ENCODE results near the gene CMIP.
A peak's percentile ranks its signal among the peaks of the same experiment; 100 is the strongest.

CMIP gene

DNA sequence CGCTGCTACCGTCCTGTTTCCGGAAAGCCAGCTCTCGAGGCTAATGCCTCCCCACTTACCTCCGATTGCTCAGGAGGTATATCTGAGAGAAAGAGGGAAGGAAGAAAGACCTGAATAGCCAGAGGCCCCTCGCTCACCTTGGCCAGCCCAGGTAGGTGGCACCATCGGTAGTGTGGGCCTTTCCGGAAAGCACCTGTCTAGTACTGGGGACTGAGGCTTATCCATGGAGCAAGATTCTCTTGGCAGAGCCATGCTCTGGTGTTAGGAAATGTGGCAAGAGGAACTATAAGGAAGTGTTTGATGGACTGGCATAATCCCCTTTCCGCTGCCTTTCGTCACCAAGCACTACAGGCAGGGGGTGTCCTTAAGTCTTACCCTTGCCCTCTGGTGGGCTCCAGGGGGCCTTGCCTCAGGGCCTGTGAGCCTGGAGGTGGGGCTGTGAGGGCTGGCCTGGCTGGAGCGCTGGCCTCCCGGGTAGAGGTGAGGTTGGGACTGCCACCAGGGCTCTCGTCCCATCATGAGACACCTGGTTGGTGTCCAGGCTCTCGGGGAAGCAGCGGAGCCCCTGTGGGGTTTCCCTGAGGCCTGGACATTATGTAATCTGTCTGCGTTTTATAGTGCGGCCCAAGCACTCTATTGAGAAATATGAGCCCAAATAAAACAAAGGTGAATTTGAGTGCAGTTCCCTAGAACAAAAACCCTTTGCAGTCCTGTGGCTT, 2.9 kb downstream of the CMIP start:
- no peak for DNase-seq

DNA sequence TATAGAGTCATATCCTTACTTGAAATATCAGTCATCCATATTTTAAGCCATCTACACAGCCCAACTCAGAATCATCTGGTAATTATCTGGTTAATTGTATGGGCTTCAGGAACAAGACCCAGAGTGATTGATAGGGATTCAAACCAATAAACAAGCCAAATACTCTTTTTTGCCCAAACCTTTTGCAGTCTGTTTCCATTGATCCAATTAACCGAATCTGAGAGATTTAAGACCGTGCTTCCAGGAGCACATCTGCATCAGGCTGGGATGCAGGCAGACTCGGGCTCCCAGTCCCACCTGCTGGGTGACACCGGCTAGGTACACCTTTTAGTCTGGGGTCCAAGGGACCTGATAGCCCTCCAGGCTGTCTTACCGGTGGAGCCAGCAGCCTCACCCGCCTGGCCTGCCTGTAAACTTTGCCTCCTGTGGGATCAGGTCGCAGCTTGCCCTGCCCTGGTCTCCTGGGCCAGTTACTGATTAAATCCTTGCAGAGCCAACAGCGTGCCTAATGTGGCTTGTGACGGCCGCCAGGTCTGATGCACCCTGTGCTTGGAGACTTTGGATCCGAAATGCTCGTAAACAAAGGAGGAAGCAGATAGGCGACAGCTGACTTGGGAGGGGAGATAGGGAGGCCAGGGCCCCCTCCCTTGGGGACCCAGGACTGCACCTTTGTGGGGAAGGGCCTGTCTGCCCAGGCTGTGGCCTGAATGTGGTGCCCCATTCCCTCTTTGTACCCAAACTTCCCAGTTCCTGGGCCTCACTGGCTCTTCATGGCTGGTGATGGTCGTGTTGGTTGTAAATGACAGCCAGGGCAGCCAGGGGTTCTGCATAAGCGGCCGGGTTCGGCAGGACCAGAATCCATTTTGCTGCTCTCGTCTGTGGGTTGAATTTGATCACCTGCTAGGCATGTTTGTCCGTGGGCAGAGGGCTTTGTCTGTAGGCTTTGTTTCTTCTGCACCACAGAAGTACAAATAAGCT, 3.8 kb downstream of the CMIP start:
- no peak for DNase-seq

DNA sequence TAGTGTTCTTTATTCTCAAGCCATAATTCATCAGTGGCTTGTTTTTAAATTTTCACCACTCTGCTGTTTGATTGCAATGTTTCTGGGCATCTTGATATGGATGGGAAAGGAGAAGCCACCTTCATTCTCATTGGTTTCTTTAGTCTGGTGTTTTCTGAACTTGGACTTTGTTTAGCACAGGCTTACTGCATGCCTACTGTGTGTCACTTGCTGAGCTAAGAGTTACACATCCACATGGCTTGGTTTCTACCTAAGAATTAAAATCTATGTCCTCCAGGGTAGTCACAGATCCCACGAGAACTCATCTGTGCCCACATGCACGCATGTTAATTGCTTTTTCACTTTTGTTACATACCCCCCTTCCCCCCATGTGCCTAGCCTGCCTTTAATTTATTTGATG, 4.6 kb downstream of the CMIP start:
- DNase-seq: no peak

DNA sequence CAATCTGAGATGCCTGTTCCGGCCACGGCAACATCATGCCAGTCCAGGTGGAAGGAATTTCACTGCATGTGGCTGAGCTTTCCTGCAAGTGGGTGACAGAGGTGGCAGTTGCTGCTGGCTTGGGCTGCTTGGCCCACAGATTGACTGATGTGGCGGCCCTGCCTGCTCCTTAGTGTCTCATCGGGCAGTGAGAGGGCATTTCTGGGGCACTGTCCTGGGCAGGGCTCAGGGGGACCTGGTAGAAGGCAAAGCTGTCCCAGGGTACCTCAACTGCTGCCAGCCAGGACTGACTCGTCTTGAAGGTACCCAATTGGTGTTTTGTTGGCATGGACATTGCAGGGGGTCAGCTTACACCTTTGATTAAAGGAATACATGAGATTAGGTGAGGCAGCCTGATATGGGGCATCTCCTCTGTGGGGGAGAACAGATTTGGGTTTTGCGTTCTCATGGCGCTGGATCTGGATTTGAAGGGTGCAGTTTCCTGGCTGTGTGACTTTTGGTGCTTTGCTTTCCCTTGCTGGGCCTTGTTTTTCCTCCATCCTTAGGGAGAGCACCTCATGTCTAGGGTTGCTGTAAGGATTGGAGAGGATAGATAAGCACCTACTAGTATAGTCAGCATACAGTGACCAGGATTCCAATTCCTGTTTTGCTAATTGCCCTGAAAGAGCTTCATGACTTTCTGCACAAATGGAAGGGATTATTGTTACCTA, 5.4 kb downstream of the CMIP start:
- no peak for DNase-seq

DNA sequence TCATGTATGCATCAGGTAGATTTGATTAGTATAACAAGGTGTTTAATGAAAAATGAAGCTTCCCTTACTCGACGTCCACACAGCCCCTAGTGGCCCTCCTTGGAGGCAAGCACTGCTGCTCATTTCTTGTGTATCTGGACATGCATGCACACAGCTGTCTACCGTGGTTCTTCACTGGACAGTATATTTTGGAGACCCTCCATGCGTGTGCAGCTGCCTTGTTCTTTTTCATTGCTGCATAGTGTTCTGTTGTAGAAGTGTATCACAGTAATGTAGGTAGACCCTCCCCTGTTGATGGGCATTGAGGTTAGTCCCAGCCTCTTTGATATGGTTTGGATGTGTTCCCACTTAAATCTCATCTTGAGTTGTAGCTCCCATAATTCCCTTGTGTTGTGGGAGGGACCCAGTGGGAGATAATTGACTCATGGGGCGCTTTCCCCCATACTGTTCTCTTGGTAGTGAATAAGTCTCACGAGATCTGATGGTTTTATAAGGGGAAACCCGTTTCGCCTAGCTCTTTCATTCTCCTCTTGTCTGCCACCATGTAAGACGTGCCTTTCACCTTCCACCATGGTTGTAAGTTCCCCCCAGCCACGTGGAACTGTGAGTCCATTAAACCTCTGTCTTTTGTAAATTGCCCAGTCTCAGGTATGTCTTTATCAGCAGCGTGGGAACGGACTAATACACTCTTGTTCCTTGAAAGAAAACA, 6.3 kb downstream of the CMIP start:
- DNase-seq: no peak

DNA sequence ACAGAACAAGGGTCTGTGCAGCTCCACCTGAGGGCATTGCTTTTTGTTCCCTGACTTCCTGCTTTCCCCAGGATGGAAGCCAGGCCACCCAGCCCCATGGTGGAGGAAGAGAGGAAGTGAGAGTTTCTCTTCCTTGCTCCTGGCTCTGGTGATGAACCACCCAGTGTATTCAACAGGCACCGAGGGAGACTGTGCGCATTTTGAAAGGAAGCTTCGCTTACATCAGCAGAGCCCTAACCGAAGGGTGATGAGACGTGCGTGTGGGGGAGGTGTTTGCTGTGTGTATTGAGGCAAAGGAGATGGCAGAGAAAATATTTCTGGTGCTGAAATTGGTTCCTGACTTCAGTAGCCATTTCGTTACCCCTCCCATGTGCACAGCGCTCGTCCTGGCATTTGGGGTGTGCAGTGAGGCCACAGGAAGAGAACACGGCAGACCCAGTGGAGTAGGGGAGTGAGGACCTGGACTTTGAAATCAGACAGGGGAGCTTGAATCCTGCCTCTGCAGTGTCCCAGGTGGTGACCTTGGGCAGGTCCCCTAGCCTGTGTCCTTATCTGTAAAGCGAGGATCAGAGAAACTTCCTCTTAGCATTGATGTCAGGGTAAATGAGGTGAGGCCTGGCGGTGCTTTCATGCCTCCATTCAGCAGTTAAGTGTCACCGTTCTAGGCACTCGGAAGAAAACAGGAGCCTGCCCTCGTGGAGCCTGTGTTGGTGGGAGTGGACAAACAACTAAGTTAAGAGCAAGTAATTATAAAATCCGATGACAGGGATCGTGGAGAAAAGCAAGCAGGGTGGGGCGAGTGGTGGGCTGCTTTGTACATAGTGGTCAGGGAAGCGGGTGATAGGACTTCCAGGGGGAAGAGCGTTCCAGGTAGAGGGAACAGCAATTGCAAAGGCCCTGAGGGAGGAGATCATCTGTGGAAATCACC, 7.4 kb downstream of the CMIP start:
- peak; percentile 61 for DNase-seq

DNA sequence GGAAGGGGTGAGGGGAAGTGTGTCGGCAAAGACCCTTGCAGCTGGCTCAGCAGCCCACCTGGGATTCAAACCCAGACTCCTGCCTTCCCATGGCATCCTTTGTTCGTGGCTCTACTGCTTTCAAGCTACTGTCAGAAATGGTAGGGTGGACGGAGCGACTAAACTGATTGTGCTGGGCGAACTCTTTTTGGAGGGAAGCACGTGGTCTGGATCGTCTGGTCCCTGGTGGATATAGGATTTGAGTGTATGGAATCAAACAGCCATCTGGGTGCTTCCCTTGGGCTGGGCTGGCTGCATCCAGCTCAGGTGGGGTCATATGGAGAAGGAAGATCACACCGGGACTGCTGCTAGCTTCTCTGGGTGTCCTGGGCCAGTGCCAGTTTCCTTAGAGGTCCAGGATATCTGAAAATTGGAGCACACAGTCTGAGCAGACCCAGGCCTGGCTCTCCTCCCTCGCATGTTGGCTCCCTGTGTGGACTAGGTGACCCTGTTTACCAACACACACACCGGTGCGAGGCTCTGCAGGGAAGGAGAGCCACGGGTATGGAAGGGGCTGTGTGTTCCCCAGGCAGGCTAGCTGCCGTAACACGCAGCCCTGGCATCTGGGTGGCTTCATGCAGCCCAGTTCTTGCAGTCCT, 8.6 kb downstream of the CMIP start:
- DNase-seq: no peak

DNA sequence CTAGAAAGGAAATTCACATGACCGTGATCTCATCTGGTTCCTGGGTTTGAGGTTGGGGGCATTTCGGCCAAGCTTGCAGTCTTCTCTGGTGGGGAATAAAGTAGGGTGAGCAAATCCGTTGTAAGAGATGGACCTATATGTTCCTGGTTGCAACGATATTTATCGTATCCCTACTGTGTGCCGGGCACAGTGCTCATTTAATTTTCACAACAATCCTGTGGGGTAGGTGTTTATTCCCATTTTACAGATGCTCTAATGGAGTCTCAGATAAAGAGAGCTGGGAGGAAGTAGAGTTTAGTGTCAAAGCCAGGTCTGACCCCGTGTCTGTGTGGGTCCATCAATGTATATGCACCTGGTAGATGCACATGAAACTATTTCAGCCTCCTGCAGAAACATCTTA, 9.4 kb downstream of the CMIP start:
- DNase-seq: no peak

DNA sequence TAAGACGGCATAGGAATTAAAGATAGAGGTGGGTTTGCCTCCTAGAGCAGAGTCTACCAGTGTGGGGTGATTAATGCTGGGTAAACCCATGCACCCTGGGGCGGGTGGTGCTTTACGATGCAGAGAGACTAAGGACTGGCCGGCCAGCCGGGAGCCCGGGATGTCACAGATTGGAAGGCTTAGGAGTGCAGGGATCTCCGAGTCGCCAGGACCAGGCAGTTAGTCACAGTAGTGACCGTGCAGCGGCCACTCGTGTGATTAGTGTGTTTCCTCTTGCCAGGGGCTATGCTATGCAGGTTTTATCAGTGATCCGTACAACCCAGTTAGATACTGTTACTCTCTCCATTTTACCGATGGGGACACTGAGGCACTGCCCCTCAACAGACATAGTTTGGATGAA, 10.4 kb downstream of the CMIP start:
- no peak for DNase-seq

DNA sequence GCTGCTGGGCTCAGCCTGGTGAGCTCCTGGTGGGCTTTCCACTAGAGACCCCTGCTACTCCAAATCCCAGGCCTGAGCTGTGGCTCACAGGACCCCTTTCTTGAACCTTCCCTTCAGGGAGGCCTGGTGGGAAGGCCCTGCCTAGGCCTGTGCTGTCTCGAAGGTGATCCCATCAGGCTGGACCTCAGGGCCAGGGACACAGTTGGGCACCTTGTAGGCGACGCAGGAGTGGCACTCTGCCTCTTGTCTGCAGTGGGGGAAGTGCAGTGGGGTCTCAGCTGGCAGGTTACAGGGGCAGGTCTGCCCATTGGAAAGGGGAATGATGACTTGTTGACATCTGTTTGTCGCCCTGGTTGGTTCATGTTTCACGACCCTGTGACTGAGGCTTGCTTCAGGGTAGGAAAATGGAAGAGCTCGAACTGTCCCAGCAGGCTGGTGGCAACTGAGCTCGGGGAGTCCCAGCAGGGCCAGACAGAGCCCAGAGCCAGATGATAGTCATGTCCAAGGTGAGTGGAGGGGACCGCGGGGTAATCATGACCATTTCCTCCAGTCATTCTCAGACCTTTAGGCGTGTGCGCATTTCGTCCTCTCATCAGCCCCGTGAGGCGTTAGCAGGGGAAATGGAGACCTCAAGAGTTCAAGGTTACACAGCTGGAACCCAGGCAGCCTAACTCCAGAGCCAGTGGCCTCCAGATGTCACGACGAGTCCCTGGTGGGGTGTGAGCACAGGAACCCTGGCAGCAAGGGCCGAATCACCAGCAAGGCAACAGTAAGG, 11.3 kb downstream of the CMIP start:
- DNase-seq: no peak

DNA sequence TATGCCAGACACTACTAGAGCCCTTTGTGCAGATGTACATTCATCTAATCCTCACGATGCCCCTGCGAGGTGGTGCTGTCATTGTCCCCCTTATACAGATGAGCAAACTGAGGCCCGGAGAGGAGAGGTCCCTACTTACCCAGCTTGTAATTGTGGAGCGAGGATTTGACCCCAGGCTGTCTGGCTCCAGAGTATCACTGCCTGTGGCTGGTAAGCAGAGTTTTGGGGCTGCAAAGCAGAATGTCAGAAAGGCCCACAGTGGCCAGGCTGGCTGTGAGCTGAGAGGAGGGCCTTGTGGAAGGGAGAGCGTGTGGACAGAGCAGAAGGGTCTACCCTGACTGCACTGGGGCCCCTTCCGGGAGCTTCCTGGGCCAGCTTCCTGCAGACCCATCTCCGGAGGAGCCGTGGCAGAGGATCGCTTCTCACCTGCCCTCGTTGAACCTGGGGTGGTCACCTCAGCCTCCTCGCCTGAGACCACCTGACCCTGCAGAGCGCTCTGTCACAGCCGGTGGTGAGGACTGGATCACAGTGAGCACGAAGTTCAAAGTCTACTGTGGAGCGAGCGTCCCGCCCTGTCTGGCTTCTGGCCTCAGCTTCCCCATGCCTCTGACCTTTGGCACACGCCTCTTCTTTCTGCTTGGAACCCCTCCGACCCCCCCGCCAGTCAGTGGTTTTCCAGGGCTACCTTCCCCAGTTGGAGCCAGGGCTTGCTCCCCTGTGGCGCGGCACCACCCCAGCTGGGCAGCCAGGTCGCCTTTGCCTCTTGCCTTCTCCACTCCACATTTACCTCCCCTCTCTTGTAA, 12.1 kb downstream of the CMIP start:
- DNase-seq: no peak

DNA sequence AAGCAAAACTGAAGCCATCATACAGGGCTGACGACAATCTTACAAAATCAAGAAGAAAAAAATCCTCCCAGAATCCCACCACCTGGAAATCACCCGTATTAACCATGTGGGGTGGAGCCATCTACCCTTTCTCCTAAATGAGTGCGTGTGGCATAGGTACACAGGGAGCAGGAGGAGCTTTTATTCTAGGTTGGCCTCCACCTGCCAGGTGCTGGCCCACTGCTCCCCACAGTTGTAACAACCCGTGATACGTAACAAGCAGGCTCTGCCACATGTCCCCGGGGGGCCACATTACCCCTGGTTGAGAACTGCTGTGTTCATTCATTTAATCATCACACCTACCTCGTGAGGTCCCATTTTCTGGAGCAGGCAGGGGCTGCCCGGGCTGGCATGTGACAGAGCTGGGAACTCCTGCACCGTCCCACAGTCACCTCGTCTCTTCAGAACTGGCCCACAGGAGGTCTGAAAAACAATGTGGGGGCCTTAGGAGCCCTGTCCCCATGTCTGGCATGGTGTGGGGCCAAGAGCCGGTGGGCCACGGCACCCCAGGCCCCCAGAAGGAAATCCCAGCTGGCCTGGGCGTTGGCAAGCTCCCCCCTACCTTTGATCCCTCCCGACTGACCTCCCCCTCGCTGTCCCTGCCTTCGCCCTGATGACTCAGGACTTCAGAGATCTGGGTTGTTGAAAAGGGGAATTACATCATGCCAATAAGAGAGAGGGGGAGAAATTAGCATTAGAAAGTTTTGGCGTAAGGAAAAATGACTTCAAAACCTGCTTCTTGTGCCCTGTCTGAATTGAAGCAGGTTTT, 12.9 kb downstream of the CMIP start:
- DNase-seq: no peak

DNA sequence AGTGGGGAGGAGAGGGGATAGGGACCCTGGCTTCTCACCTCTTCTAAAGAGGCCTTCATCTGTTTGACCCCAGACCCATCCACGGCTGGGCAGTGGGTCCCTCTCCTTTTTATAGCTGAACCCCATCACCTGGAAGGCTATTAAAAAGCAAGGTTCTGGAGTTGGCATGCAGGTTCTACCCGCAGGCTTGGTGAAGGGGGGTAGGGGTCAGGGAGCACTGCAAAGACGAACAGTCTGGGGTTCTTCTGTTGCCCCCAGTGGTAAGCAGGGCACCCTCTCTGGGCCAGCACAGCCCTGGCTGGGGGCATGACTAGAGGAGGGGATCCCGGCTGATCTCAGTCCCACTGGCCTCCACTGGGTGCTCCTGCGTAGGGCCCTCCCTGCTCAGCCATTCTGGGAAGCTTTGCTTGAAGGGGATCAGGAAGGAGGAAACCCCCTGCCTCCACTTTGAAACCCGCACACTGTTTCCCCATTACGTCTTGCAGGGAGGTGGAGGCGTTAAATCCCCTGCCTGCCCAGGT, 13.6 kb downstream of the CMIP start:
- DNase-seq: no peak

DNA sequence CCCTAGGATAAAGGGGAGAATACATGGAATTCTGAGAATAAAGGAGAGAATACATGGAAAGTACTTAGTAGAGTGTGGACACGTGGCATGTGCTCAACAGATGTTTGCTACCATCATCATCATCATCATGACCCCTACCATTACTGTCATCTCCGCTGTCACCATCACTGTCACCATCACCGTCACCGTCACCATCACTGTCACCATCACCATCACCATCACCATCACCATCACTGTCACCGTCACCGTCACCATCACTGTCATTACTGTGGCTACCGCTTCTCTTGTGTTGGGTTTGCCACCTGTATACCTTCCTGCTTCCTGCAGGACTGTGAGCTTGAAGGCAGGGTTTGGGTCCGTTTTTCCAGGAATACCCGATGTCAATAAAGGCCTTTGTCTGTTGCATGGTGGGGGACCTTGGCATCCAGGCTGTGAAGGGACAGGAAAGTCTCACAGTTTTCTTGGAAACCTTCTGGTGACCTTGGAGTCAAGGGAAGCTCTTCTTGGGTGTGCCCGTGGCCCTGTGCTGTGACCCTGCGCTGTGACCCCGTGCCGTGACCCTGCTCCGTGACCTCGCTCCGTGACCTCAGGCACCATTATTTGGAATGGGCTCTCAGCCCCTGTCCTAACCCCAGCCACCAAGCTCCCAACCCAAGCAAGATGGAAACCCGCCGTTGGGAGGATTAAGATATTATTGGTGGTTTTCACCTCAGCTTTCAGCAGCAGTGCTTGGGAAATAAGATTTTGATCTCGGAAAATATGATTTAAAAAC, 14.4 kb downstream of the CMIP start:
- DNase-seq: no peak

DNA sequence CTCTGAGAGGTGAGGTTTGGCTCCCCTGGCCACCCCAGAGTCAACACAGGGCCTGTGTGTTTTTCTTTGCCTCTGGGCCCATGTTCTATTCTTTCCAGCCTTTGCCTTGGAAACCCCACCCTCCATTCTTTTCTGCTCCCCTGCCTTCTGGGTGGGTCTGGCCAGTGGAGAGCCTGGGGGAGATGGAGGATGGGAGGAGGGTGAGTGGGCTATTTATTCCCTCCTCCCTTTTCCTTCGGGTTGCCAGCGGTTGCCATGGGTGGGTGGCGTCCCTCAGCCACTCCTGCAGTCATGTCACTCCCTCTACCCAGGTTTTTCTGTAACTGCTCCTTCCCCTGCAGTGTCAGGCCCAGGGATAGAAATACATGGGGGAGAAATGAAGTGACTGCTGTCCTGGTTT, 15.5 kb downstream of the CMIP start:
- no peak for DNase-seq

DNA sequence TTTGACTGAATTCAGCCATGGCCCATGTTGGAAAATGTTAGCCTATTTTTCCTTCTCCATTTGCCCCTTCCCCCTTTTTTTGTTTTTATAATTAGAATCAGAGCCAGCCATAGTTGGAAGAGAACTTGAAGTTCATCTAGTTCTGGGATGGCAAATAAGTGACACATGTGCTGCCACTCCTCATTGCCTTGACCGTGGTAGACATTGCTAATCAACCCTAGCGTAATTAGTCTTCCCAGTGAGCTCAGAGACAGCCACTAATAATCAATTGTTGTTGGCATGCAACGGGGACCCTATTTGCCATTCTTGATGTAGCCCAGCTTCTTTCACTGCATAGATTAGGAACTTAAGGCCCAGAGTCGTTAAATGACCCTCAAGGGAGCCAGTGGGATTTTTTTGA, 16.6 kb downstream of the CMIP start:
- DNase-seq: no peak

DNA sequence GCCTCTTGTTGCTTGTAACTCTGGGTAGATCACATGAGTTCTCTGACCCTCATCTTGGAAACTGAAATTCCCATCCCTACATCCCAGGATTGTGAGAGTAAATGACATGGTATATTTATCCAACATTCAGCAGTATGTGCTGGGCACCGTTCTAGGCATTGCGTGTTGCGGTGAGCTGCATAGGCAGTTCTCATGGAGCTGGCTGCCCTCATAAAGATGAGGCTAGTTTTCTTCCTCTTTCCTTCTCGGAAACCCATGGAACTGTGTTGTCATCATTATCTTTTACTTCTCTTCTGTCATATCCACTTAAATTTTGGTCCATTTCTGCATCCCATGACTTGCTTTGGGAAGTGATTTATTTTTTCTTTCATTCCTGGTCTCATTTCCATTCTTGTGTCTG, 17.2 kb downstream of the CMIP start:
- no peak for DNase-seq

DNA sequence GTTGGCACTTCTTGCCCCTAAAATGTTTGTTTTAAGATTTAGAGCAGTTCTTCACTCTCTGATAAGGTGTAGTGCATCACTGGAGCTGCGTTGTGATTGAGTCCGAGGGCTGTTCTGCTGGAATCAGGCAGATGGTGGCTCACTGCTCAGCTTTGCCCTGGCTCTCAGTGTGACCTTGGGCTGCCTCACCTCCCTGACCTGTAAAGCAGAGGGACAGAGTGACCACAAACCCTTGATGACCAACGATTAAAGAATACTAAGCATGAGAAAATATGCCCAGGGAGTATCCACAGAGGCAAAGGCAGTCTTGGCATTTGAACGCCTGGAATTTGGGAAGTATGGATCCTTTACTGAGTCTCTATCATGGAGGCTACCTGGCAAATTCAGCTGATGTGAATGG, 18.1 kb downstream of the CMIP start:
- DNase-seq: no peak
